Hepatocyte (in vitro differentiated cells): ENCODE data around the gene LRRIQ3. TPM values are rescaled to one million over a fixed set of nuclear protein-coding genes. Genes with fewer than 3 reads are reported as not detected.

Experiments used
- DNase-seq: peaks from one replicate; pipeline ENCODE4 v3.0.0-alpha.2; 2016; ENCODE audit warnings: low spot score
- H2AFZ ChIP-seq: fragments of 200-600 bp; sonication (generic); 2 replicates; pipeline ENCODE4 v1.6.0; 2016; ENCODE audit warnings: antibody characterized with exemption, mild to moderate bottlenecking
- H3K27ac ChIP-seq: fragments of 200-600 bp; sonication (generic); 2 replicates; pipeline ENCODE4 v1.5.1; 2016; ENCODE audit warnings: mild to moderate bottlenecking
- H3K27me3 ChIP-seq: fragments of 200-600 bp; sonication (generic); 2 replicates; pipeline ENCODE4 v1.6.1; 2016
- H3K36me3 ChIP-seq: fragments of 200-600 bp; sonication (generic); replicated peaks from 2 replicates; pipeline ENCODE4 v1.5.1; 2016; ENCODE audit warnings: low read depth; ENCODE audit not compliant: insufficient read depth
- H3K4me1 ChIP-seq: fragments of 200-600 bp; sonication (generic); 2 replicates; pipeline ENCODE4 v1.5.1; 2016; ENCODE audit warnings: mild to moderate bottlenecking, moderate library complexity; ENCODE audit not compliant: insufficient read depth
- H3K4me2 ChIP-seq: fragments of 200-600 bp; sonication (generic); 2 replicates; pipeline ENCODE4 v1.6.0; 2016
- H3K4me3 ChIP-seq: fragments of 200-600 bp; sonication (generic); 2 replicates; pipeline ENCODE4 v1.5.1; 2016; ENCODE audit warnings: mild to moderate bottlenecking
- H3K79me2 ChIP-seq: fragments of 200-600 bp; sonication (generic); 2 replicates; pipeline ENCODE4 v1.6.0; 2017; ENCODE audit warnings: mild to moderate bottlenecking
- H3K9me2 ChIP-seq: fragments of 200-600 bp; sonication (generic); replicated peaks from 2 replicates; pipeline ENCODE4 v1.6.0; 2017; ENCODE audit warnings: mild to moderate bottlenecking; ENCODE audit not compliant: insufficient read depth
- H3K9me3 ChIP-seq: fragments of 200-600 bp; sonication (generic); 2 replicates; pipeline ENCODE4 v1.5.1; 2016; ENCODE audit warnings: low read depth, mild to moderate bottlenecking
- H4K20me1 ChIP-seq: fragments of 200-600 bp; sonication (generic); 2 replicates; pipeline ENCODE4 v1.6.0; 2016; ENCODE audit warnings: mild to moderate bottlenecking; ENCODE audit not compliant: insufficient read depth, poor library complexity, severe bottlenecking
- EZH2 ChIP-seq: fragments of 200-600 bp; sonication (generic); IDR thresholded peaks from 2 replicates; pipeline ENCODE4 v1.6.1; 2016; ENCODE audit warnings: antibody characterized with exemption, mild to moderate bottlenecking, borderline replicate concordance
- EZH2phosphoT487 ChIP-seq: fragments of 200-600 bp; sonication (generic); IDR thresholded peaks from one replicate; pipeline ENCODE4 v1.6.1; 2018; ENCODE audit warnings: antibody characterized with exemption, mild to moderate bottlenecking, low read depth, moderate library complexity; ENCODE audit not compliant: unreplicated experiment, severe bottlenecking
- WGBS: methylation state at CpG from one replicate; pipeline ENCODE4 v1.1.6; 2016; ENCODE audit warnings: low lambda C conversion rate; ENCODE audit errors: missing lambda C conversion rate; 5-methylcytosine and 5-hydroxymethylcytosine counted together
- polyA plus RNA-seq: library from polyadenylated mRNA; unstranded; fragments of >200 nt; fragmentation: Nextera tagmentation; extraction: Ambion mirVana; gene quantifications from 2 replicates; pipeline ENCODE4 v1.2.1, GENCODE V29; 2016
- total RNA-seq: library from RNA; depleted of rRNA; stranded (reverse); fragments of >200 nt; gene quantifications from 2 replicates; pipeline ENCODE4 v1.2.3, GENCODE V29; 2014
- TF ChIP-seq, protein P1 (sequence below): fragments of 200-600 bp; sonication (generic); IDR thresholded peaks from 2 replicates; pipeline ENCODE4 v1.5.1; 2016; ENCODE audit warnings: antibody characterized with exemption, mild to moderate bottlenecking; ENCODE audit not compliant: poor library complexity

The LRRIQ3 gene
- total and polyA plus RNA-seq, 2 experiments from 2014 or later, result 0.40 TPM; not detected in 1

DNA sequence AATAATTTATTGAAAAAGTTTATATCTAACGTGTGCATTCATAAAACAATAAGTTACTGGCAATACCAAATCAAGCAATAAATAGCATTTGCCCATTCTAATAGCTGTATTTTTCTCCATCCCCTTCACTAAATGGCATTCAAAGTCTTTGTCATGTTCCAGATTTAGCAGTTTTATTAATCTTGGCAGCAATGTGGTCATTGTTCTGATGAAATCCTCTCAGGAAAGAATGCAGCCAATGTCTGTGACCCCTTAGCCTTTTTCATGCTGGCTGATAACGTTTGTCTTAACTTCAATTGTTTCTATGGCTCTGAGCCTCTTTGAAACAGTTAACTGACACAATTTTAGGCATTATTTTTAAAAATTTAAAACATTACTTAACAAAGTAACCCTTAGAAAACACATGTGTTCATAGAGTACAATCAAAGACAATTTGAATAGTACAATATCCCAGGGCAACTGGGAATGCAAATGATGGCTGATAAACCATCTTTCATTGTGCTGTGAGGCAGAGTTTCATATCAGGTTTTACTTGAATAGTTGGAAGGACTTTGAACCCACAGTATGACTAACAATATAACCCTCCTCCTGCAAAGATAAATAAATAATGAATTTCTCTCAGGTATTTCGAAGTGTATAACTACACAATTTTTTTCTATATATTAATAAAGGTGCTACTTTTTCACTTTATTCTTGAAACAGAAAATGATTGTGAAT, 217.5 kb downstream of the LRRIQ3 start:
- no peak overlapping the region for H2AFZ ChIP-seq
- 46% methylated on average over 3 of the region's 3 CpGs for WGBS
- H3K79me2 ChIP-seq, result no peaks in the 10 kb centered on the region
- peak overlapping the region; percentile 46 for H3K4me2 ChIP-seq
- H4K20me1 ChIP-seq, result no peaks in the 10 kb centered on the region
- H3K36me3 ChIP-seq, result no peaks in the 10 kb centered on the region
- H3K27me3 ChIP-seq, result no peaks in the 10 kb centered on the region
- H3K9me3 ChIP-seq, result no peaks in the 10 kb centered on the region
- H3K4me1 ChIP-seq, result peaks cover 13% of the 10 kb centered on the region
- DNase-seq, result peak; percentile 44
- TF ChIP-seq, protein P1, sequence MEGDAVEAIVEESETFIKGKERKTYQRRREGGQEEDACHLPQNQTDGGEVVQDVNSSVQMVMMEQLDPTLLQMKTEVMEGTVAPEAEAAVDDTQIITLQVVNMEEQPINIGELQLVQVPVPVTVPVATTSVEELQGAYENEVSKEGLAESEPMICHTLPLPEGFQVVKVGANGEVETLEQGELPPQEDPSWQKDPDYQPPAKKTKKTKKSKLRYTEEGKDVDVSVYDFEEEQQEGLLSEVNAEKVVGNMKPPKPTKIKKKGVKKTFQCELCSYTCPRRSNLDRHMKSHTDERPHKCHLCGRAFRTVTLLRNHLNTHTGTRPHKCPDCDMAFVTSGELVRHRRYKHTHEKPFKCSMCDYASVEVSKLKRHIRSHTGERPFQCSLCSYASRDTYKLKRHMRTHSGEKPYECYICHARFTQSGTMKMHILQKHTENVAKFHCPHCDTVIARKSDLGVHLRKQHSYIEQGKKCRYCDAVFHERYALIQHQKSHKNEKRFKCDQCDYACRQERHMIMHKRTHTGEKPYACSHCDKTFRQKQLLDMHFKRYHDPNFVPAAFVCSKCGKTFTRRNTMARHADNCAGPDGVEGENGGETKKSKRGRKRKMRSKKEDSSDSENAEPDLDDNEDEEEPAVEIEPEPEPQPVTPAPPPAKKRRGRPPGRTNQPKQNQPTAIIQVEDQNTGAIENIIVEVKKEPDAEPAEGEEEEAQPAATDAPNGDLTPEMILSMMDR, result no peak
- TF ChIP-seq EZH2 (no peak), EZH2phosphoT487 (no peak)
- H3K9me2 ChIP-seq, result no peaks in the 10 kb centered on the region
- no peak overlapping the region for H3K4me3 ChIP-seq
- H3K27ac ChIP-seq, result peak overlapping the region; percentile 57

GRCh38 chr1:73979684-73980083, 218.3 kb downstream of the LRRIQ3 start:
- no peaks in the 10 kb centered on the region for H3K36me3 ChIP-seq
- no peak for TF ChIP-seq EZH2phosphoT487
- TF ChIP-seq EZH2, result no peak
- TF ChIP-seq, protein P1, result no peak
- peaks cover 13% of the 10 kb centered on the region for H3K4me1 ChIP-seq
- H3K4me3 ChIP-seq, result no peak overlapping the region
- H3K9me2 ChIP-seq, result no peaks in the 10 kb centered on the region
- no peak overlapping the region for H2AFZ ChIP-seq
- no peak for DNase-seq
- H4K20me1 ChIP-seq, result no peaks in the 10 kb centered on the region
- 100% methylated on average over 2 of the region's 2 CpGs for WGBS
- peak overlapping the region; percentile 48 for H3K27ac ChIP-seq
- H3K79me2 ChIP-seq, result no peaks in the 10 kb centered on the region
- no peaks in the 10 kb centered on the region for H3K9me3 ChIP-seq
- no peak overlapping the region for H3K4me2 ChIP-seq
- H3K27me3 ChIP-seq, result no peaks in the 10 kb centered on the region

GRCh38 chr1:73978964-73979363, 219.0 kb downstream of the LRRIQ3 start:
- Histone ChIP-seq H2AFZ (no peak overlapping the region), H3K27ac (no peak overlapping the region), H3K27me3 (no peaks in the 10 kb centered on the region), H3K79me2 (no peaks in the 10 kb centered on the region), H3K4me2 (no peak overlapping the region), H3K36me3 (no peaks in the 10 kb centered on the region), H3K9me3 (no peaks in the 10 kb centered on the region), H3K9me2 (no peaks in the 10 kb centered on the region), H3K4me3 (no peak overlapping the region), H3K4me1 (peaks cover 13% of the 10 kb centered on the region), H4K20me1 (no peaks in the 10 kb centered on the region)
- 100% methylated on average over 1 of the region's 1 CpG for WGBS
- TF ChIP-seq, protein P1, result no peak
- TF ChIP-seq EZH2, result no peak
- TF ChIP-seq EZH2phosphoT487, result no peak
- no peak for DNase-seq

Other genes with a start within 250 kb of the LRRIQ3 start
- gene FPGT, start 66 bp upstream of the LRRIQ3 start, total RNA-seq, result 13.8 and 17.5 TPM in 2 replicates
- 6.6 and 9.1 TPM in 2 replicates for gene FPGT, start 66 bp upstream of the LRRIQ3 start, polyA plus RNA-seq
- gene TNNI3K, start 37.2 kb upstream of the LRRIQ3 start, total RNA-seq, result not detected in 2 replicates
- 1.2 TPM in 1 of 2 replicates, not detected in the other for gene TNNI3K, start 37.2 kb upstream of the LRRIQ3 start, polyA plus RNA-seq